GM23248 (cell line): ENCODE data around the gene SGPL1.

Experiments used
- EZH2 ChIP-seq: fragments of 200-600 bp; sonication (generic); IDR thresholded peaks from 2 replicates; pipeline ENCODE4 v1.6.1; 2018; ENCODE audit warnings: antibody characterized with exemption, mild to moderate bottlenecking; ENCODE audit not compliant: insufficient read depth, poor library complexity, severe bottlenecking
- EZH2phosphoT487 ChIP-seq: fragments of 200-600 bp; sonication (generic); IDR thresholded peaks from 2 replicates; pipeline ENCODE4 v1.6.1; 2018; ENCODE audit warnings: antibody characterized with exemption, moderate library complexity, mild to moderate bottlenecking, low read depth; ENCODE audit not compliant: insufficient read depth

- TF ChIP-seq EZH2 (no peak), EZH2phosphoT487 (no peak)
Measured at GRCh38 chr10:70913893-70914240, 98.1 kb downstream of the SGPL1 start.
